ENCODE data around the gene GRN. TPM values are rescaled to one million over a fixed set of nuclear protein-coding genes. Genes with fewer than 3 reads are reported as not detected.

The GRN gene
- total RNA-seq, 2 experiments from 2014 or later: 45.6 to 46.7 TPM

DNA sequence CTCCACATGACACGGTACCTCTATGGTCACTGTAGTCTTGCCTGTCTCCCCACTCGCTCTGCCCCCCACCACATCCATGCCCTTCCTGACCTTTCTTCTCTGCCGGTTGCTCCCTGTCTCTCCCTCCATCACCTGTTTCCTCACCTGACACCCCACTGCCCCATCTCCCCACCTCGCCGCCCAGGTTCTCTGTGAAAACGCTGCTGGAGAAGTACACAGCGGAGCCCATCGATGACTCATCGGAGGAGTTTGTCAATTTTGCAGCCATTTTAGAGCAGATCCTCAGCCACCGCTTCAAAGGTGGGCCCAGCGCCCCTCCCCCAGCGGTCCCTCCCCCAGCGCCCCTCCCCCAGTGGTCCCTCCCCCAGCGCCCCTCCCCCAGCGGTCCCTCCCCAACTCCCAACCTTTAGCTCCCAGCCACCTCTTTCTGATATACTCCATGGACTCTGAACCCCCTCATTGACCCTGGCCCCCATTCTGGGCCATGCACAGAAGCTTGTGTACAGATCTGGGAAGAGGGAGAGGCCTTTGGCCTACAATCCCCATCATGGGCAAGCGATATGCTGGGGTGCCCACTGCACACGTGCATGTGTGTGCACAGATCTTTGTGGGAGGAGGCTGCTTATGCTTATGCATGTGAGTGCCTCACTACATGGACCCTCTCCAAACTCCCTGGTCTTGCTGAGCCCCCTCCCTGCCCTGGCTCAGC lies 32.6 kb upstream of the GRN start:
- Mint-ChIP-seq H3K9me3 (ENCODE audit: insufficient read depth) (no peaks in the 10 kb centered on the region), H3K4me3 (no peak overlapping the region), H3K27ac (no peak overlapping the region), H3K4me1 (ENCODE audit: low read depth) (peaks cover 24% of the 10 kb centered on the region), H3K36me3 (ENCODE audit: low read depth) (peaks cover 3% of the 10 kb centered on the region), H3K27me3 (ENCODE audit: low read depth) (peaks cover 47% of the 10 kb centered on the region)
- ChIA-PET CTCF (no interaction called here), POLR2A (no interaction called here)
- ATAC-seq: no peak
- DNase-seq: no peak

DNA sequence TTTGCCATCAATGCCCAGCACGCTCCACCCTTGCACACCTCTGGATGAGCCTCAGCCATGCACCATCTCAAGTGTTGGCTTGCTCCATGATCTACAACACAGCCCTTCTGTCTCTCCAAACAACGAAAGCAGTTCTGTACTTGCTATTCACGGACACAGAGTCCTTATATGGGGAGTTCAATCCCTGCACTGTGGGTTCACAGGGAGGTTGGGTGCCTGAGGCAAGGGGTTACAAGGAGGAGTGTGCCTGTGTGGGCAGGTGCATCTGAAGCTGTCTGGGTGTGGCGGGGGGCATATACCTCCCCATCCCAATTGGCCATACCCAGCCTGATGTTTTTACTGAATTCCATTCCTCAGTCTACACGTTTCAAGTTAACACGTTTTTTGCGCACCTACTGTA lies 31.1 kb upstream of the GRN start:
- Mint-ChIP-seq H3K27me3 (ENCODE audit: low read depth) (peaks cover 45% of the 10 kb centered on the region), H3K36me3 (ENCODE audit: low read depth) (peaks cover 5% of the 10 kb centered on the region), H3K4me3 (peak overlapping the region; percentile 12), H3K27ac (no peak overlapping the region), H3K9me3 (ENCODE audit: insufficient read depth) (no peaks in the 10 kb centered on the region), H3K4me1 (ENCODE audit: low read depth) (peaks cover 20% of the 10 kb centered on the region)
- POLR2A ChIA-PET: no interaction called here
- CTCF ChIA-PET: interaction anchor here (1.0 to 3.3 kb wide), 3 partner anchors 93 to 110 kb away, joined by 3 to 12 read pairs (median 12); partner anchors contain the start of gene UBTF
- ATAC-seq: no peak
- no peak for DNase-seq

DNA sequence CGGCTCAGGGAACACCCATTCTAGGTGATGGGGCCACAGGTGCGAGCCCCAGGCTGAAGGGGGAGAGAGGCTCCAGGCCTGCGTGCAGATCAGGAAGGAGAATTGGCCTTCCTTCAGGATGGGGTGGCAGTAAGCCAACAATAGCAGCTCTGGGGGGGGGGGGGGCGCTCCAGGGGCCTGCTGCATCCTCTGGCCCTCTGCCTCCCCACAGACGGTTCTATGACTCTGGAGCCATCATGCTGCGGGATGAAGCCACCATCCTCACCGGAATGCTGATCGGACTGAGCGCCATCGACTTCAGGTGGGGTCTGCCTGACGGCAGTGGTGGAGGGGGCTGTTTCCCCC lies 30.6 kb upstream of the GRN start:
- CTCF ChIA-PET: interaction anchor here (1.0 to 3.3 kb wide), 3 partner anchors 94 to 110 kb away, joined by 3 to 12 read pairs (median 12); partner anchors contain the start of gene UBTF
- H3K4me3 Mint-ChIP-seq: peak overlapping the region; percentile 12

DNA sequence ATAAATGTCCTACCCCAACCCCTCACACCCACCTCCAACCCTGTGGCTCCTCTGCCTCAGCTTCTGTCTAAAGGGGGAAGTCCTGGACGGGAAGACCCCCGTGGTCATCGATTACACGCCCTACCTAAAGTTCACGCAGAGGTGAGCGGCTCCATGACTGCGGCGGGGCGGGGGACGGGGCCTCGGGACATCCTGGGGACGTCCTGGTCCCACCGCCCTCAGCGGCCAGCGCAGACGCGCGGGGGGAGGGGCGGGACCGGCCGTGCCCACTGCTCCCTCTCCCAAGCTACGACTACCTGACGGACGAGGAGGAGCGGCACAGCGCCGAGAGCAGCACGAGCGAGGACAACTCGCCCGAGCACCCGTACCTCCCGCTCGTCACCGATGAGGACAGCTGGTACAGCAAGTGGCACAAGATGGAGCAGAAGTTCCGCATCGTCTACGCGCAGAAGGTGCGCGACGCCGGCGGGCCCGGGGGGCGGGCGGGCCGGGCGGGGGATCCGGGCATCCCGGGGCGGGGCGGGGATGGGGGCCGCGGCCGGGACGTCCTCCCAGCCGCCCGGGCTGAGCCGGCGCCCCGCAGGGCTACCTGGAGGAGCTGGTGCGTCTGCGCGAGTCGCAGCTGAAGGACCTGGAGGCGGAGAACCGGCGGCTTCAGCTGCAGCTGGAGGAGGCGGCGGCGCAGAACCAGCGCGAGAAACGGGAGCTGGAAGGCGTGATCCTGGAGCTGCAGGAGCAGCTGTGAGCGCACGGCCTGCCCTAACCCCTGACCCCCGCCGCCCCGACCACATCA lies 30.0 kb upstream of the GRN start:
- H3K9me3 Mint-ChIP-seq (ENCODE audit: insufficient read depth): no peaks in the 10 kb centered on the region
- H3K4me1 Mint-ChIP-seq (ENCODE audit: low read depth): peaks cover 12% of the 10 kb centered on the region
- peaks cover 38% of the 10 kb centered on the region for H3K27me3 Mint-ChIP-seq (ENCODE audit: low read depth)
- peaks cover 11% of the 10 kb centered on the region for H3K36me3 Mint-ChIP-seq (ENCODE audit: low read depth)
- DNase-seq (peak; percentile 63), ATAC-seq (peak; percentile 71)
- peak overlapping the region; percentile 57 for H3K4me3 Mint-ChIP-seq
- POLR2A ChIA-PET: interaction anchor here (0.6 to 1.8 kb wide), 4 partner anchors 12 to 98 kb away, joined by 3 to 5 read pairs (median 4); partner anchors contain the start of gene UBTF
- no peak overlapping the region for H3K27ac Mint-ChIP-seq
- CTCF ChIA-PET: interaction anchor here (0.9 to 3.3 kb wide), 5 partner anchors 15 to 111 kb away, joined by 3 to 12 read pairs (median 5); partner anchors contain the start of gene UBTF

More for the DNA sequence above, 30.6 kb upstream of the GRN start:
- H3K4me1 Mint-ChIP-seq (ENCODE audit: low read depth): peaks cover 17% of the 10 kb centered on the region
- ATAC-seq: no peak
- POLR2A ChIA-PET: interaction anchor here (0.6 to 0.7 kb wide), 2 partner anchors 13 to 82 kb away, joined by 3 read pairs; no protein-coding TSS in a partner anchor
- DNase-seq: no peak
- H3K36me3 Mint-ChIP-seq (ENCODE audit: low read depth): peaks cover 10% of the 10 kb centered on the region
- peaks cover 43% of the 10 kb centered on the region for H3K27me3 Mint-ChIP-seq (ENCODE audit: low read depth)
- no peak overlapping the region for H3K27ac Mint-ChIP-seq
- no peaks in the 10 kb centered on the region for H3K9me3 Mint-ChIP-seq (ENCODE audit: insufficient read depth)

DNA sequence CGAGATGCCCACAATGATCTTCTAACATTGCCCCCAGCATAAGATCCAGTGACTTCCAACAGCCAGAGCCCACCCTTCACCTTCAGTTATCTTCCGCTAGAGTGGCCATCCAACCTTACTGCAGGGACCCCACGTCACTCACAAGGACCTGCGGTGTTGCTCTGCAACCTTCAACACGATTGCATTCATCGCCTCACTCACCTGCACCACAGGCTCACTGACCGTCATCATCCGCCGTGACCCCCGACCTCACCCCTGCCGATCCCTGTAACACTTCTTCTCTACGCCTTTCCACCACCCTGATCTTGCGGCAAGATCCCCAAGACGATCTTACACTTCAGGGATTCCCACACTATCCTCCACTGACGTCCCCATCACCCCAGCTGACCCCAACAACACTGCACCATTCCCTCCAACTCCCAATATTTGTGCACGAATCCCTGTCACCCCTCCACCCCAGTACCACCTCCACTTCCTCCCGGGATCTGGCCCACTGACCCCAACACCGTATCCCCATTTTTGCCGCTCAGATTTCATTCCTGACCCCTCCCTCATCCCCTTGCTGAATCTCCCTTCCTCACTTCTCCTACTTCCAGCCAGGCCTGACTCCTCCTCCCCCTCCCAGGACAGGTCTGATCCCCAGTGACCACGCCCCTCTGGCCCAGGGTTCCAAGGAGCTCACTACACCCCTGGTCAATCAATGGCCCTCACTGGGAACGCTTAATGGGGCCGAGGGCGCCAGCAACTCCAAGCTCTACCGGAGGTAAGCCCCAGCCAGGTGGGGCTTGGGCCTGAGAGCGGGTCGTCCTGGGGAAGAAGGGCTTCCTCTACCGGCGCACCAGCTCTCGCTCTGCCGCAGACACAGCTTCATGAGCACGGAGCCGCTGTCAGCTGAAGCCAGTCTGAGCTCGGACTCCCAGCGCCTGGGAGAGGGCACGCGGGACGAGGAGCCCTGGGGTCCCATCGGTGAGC lies 29.1 kb upstream of the GRN start:
- POLR2A ChIA-PET: interaction anchor here (0.9 to 1.8 kb wide), 3 partner anchors 96 to 106 kb away, joined by 4 to 5 read pairs (median 4); partner anchors contain the start of gene UBTF
- Mint-ChIP-seq H3K27ac (no peak overlapping the region), H3K27me3 (ENCODE audit: low read depth) (peaks cover 33% of the 10 kb centered on the region)

DNA sequence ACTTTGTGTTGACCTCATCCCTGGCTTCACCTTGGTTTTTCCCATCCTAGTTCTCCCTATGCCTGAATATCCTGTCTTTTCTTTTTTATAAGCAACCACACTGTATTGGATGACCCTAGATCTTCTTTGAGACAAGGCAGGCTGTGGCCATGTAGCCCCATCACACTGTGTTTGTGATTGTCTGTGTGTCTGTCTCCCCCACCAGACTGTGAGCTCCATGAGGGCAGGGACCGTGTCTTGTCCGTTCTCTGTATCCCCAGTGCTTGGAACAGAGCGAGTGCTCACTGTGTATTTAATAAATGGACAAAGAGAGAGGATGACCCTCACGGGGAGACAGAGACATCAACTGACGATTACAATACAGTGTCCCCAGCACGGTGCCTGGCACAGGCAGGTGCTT lies 27.6 kb upstream of the GRN start:
- POLR2A ChIA-PET: no interaction called here
- H3K4me3 Mint-ChIP-seq: no peak overlapping the region
- CTCF ChIA-PET: interaction anchor here (0.9 to 1.8 kb wide), 5 partner anchors 38 to 119 kb away, joined by 3 to 6 read pairs (median 4); no protein-coding TSS in a partner anchor

More for the DNA sequence above, 29.1 kb upstream of the GRN start:
- DNase-seq: no peak
- CTCF ChIA-PET: interaction anchor here (0.9 to 3.3 kb wide), 8 partner anchors 14 to 118 kb away, joined by 3 to 12 read pairs (median 4); partner anchors contain the start of gene UBTF
- Mint-ChIP-seq H3K4me1 (ENCODE audit: low read depth) (peaks cover 12% of the 10 kb centered on the region), H3K36me3 (ENCODE audit: low read depth) (peaks cover 13% of the 10 kb centered on the region), H3K9me3 (ENCODE audit: insufficient read depth) (no peaks in the 10 kb centered on the region), H3K4me3 (peak overlapping the region; percentile 57)
- ATAC-seq: no peak

DNA sequence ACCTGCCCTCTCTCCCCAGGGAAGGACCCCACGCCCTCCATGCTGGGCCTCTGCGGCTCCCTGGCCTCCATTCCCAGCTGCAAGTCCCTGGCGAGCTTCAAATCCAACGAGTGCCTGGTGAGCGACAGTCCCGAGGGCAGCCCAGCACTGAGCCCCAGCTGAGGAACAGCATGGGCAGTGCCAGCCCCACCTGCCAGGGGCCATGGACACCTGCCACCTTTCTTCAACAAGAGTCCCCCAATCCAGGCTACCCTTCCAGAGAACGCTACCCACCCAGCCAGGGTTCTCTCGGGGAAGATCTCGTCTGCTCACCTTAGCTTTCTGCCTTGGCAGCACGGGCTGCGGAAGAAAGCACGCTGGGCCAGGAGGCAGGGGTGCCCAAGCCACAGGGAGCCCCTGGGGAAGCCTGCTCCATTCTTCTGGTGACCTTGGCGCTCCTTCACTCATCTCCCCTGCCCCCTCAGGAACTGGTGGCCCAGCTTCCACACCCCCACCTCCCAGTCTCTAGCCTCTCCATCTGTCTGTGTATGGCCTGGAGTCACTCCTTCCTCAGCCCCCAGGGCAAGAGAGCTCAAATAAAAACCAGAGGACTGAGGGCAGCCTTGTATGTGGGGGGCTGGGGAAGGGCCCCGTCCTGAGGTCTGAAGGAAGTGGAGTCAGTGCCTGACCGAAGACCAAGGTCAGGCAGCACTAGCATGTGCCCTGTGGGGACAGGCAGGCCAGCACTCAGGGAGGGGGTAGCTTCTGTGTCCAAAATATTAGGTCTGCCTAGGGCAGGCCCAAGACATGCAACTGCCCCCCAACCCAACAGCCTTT lies 26.8 kb upstream of the GRN start:
- DNase-seq: no peak
- H3K4me1 Mint-ChIP-seq (ENCODE audit: low read depth): peaks cover 23% of the 10 kb centered on the region
- no peak overlapping the region for H3K27ac Mint-ChIP-seq
- ChIA-PET POLR2A (interaction anchor here (0.8 kb wide), 1 partner anchor 10 kb away, joined by 3 read pairs; the partner anchor contains the start of gene RUNDC3A), CTCF (interaction anchor here (0.9 to 1.8 kb wide), 2 partner anchors 108 to 114 kb away, joined by 3 to 6 read pairs; no protein-coding TSS in a partner anchor)
- H3K4me3 Mint-ChIP-seq: no peak overlapping the region
- peaks cover 29% of the 10 kb centered on the region for H3K27me3 Mint-ChIP-seq (ENCODE audit: low read depth)
- no peak for ATAC-seq
- peaks cover 26% of the 10 kb centered on the region for H3K36me3 Mint-ChIP-seq (ENCODE audit: low read depth)
- no peaks in the 10 kb centered on the region for H3K9me3 Mint-ChIP-seq (ENCODE audit: insufficient read depth)

More for the DNA sequence above, 27.6 kb upstream of the GRN start:
- Mint-ChIP-seq H3K27ac (no peak overlapping the region), H3K36me3 (ENCODE audit: low read depth) (peaks cover 24% of the 10 kb centered on the region), H3K27me3 (ENCODE audit: low read depth) (peaks cover 29% of the 10 kb centered on the region), H3K9me3 (ENCODE audit: insufficient read depth) (no peaks in the 10 kb centered on the region), H3K4me1 (ENCODE audit: low read depth) (peaks cover 18% of the 10 kb centered on the region)
- ATAC-seq (no peak), DNase-seq (no peak)

DNA sequence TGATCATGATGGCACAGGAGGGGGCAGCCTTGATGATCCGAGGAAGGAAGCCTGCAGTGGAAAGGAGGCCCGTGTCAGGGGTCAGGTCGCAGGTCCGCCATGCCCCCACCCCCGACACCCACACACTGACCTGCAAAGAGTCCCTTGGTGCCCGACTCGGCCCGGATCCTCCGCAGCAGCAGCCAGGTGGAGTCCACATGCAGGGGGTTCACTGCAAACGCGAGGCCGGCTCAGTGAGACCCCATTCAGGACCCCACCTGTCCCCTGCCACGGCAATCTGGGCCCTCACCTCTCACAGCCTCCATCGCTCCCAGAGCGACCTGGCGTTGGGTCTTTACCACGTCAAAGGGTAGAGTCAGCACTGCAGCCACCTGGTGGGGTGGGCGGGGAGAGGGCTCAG lies 25.0 kb upstream of the GRN start:
- Mint-ChIP-seq H3K4me3 (no peak overlapping the region), H3K4me1 (ENCODE audit: low read depth) (peaks cover 29% of the 10 kb centered on the region), H3K27me3 (ENCODE audit: low read depth) (peaks cover 20% of the 10 kb centered on the region), H3K36me3 (ENCODE audit: low read depth) (peaks cover 26% of the 10 kb centered on the region), H3K9me3 (ENCODE audit: insufficient read depth) (no peaks in the 10 kb centered on the region), H3K27ac (no peak overlapping the region)
- ATAC-seq: no peak
- ChIA-PET POLR2A (interaction anchor here (0.7 to 0.9 kb wide), 2 partner anchors 99 to 129 kb away, joined by 3 read pairs; no protein-coding TSS in a partner anchor), CTCF (interaction anchor here (0.8 to 1.1 kb wide), 3 partner anchors 11 to 103 kb away, joined by 3 read pairs; no protein-coding TSS in a partner anchor)
- no peak for DNase-seq

DNA sequence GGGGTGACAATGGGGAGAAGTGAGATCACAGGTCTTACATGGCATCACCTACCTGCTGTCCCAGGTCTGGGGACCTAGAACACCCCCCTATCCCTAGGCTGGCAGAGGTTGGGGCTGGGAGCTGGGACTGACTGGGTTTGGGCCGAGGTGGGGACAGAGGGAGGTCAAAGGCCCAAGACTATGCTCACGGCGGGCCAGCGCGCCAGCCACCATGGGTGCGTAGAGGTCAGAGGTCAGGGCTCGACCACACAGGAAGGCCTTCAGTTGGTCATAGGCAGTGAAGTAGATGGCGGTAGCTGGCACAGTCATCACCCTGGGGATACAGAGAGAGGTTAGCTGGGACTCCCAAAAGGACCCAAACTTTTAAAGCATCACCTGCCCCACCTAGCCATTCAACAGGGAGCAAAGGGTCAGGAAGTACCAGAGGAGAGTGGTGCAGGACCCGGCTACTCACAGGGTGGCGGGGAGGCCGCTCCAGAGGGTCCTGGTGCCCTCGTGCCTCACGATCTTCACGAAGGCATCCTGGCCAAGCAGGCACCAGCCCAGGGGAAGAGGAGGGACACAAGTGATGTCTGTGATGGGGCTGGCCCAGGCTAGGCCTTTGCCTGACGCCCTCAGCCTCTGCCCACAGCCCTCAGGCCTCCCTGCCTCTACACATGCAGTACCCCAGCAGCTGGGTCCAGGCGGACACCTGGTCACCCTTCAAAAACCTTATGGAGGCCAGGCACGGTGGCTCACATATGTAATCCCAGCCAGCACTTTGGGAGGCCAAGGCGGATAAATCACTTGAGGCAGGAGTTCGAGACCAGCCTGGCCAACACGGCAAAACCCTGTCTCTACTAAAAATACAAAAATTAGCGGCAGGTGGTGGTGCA lies 23.6 kb upstream of the GRN start:
- no peak overlapping the region for H3K4me3 Mint-ChIP-seq
- POLR2A ChIA-PET: no interaction called here
- CTCF ChIA-PET: interaction anchor here (0.8 to 1.6 kb wide), 2 partner anchors 10 to 112 kb away, joined by 3 to 10 read pairs; no protein-coding TSS in a partner anchor

More for the DNA sequence above, 23.6 kb upstream of the GRN start:
- Mint-ChIP-seq H3K9me3 (ENCODE audit: insufficient read depth) (no peaks in the 10 kb centered on the region), H3K27ac (no peak overlapping the region), H3K36me3 (ENCODE audit: low read depth) (peaks cover 31% of the 10 kb centered on the region), H3K27me3 (ENCODE audit: low read depth) (peaks cover 8% of the 10 kb centered on the region), H3K4me1 (ENCODE audit: low read depth) (peaks cover 17% of the 10 kb centered on the region)
- DNase-seq (no peak), ATAC-seq (no peak)

Data from activated CD8-positive, alpha-beta T cell treated with anti-CD3 and anti-CD28 coated beads, Interleukin-2, amount 10 ng/mL, durations not matched to agents 7 days and 5 days (primary cell).